T-helper 2 cell (primary cell): ENCODE results near the gene KSR1.
A peak's percentile ranks its signal among the peaks of the same experiment; 100 is the strongest.
"Not testable (repeated sequence)": the region's sequence is repeated elsewhere in the genome, so short reads cannot be mapped to it uniquely, and the experiment has no call there.

ENCODE experiments used
- DNase-seq, 5 experiments: peaks; one replicate each; pipeline versions ENCODE4 v3.0.0 to v3.0.0-alpha.2; 2012 to 2022

Gene KSR1

DNA sequence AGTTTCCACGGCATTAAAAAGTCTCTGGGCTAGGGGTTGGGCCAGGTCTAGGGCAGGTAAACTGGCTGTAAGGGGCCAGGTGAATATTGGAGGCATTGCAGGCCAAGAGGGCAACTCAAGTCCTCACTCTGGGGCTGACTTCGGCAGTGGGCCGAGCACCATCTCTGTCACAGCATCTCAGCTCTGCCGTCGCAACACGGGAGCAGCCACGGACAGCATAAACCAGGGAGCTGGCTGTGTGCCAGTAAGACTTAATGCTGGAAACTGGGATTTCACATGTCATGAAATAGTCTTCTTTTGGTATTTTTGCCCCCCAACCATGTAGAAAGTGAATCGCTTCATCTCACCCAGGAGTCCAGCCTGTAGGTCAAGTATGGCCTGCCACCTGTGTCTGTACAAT is 162.2 kb downstream of the KSR1 start:
- no peak for DNase-seq

DNA sequence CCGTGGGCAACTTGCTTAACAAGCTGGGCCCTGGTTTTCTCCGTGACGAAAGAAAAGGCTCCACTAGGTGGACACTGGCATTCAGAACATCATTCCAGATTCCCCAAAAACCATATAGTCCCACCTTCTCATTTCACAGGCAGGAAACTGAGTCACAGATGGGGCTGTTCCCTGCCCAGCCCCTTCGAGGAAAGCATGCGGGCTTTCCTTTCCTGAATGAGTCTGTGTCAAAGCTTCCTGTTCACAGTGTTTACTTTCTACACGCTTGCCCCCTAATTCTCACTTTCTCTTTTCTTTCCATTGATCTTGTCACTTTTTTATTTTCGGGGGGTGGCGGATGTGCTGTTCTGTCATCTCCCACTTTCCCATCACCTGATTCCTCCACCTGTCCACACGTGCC is 164.5 kb downstream of the KSR1 start:
- peak in 1 of 5 experiments; percentile 19 for DNase-seq

DNA sequence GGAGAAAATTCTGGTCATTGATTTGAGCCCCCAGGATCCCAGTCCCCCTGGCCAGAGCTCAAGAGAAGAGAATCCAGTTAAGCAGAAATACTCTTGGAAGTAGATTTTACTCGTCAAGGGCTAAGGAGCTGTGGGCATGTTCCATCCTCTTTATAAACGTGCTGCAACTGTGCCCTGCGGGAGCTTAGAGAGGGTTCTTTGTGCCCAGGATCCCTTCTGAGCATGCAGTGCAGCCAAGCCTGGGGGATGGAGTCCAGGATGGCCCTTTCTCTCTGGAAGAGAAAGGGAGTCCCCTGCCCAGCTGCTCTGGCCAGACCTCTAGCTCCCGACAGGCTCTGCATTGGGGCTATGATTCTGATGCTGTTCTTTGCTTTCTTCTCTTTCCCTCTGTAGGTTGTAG is 165.3 kb downstream of the KSR1 start:
- no peak for DNase-seq

DNA sequence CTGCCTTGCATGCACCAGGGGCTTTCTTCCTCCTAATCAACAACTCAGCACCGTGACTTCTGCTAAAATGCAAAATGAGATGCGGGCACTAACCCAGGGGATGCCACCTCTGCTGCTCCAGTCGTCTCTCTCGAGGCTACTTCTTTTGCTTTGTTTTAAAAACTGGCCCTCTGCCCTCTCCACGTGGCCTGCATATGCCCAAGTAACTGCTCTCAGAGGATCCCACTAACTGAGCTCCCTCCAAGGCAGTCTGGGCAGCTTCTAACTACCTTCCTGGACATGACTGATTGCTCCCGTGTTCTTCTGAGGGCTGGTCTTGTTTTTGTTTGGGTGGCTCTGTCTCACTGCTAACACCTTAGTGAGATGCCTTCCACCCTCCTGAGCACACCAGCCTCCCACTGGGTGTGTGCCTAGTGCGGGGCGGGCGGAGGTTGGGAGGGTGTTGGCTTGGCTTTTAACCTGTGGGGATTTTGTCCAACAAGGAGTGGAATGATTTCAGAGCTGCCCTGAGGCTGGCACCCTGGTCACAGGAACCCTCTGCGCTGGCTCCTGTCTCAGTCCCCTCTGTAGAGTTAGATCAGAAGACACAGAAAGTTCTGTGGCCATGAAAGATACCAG is 165.8 kb downstream of the KSR1 start:
- DNase-seq, result no peak

DNA sequence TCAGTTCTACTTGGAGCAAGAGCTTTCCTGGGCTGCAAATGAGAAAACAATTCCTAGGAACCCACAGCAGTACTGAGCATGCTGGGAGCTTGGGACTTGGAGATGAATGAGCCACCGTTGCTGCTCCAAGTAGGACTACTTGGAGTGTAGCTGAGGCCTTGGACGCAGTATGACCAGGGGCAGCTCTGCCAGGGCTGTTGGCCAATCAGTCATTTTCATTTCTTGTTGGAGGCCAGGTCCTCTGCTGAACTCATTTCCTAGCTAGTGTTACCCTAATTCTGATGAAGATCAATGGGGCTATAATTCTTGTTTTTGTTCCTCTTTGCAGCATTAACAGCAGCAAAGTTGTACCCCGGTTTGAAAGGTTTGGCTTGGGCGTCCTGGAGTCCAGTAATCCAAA is 166.7 kb downstream of the KSR1 start:
- no peak for DNase-seq

DNA sequence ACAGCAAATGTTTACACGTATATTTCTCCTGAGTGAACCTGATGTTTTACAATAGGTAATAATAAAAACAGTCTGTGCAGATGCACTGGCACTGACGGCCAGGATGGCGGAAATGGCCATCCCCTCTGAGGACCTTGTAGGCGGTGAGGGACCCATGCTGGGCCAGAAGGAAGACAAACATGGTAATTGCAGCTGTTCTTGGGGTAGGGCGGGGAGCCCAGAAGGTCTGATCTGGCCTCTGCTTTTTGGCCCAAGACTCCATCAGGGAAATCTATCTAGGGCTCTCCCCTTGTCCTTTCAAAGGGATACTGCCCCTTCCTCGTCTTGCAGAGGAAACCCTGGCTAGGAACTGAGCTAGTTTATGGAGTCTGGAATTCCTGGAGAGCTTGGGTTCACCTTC is 167.4 kb downstream of the KSR1 start:
- DNase-seq, result no peak

DNA sequence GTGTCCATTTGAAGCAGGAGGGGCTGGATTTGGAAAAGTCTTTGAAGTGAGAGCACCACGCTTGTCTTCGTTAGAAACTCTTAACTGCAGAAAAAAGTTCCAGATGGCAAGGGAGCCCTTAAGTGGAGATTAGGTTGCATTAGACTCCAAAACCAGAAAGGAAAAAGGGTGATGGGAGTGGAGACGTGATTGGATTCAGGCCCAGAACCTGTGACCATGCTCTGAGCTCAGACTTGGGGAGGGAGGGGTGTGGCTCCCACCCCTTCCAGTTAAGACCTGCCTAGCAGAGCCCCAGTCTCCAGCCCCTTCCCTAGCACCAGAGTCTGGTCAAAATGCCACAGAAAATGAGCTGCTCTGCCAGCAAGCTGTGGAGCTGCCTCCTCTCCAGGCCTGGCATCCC is 168.3 kb downstream of the KSR1 start:
- no peak for DNase-seq

DNA sequence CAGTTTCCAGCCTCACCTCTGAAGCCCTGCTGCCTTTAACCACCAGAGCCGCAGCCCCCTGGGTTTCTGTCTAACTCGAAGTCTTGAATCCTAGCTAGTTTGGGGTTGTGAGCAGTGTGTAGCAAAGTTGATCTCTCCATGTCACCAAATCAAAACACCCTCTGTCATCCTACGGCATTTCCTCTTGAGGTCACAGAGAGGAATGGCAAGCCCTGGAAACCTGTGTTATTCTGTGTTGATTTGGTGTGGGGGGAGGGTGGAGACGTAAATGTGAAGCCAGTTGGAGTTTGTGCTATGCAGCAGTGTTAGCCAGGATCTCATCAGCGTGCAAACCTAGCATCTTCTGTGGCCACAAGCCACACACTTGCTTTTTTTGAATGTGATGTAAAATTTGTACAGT is 169.6 kb downstream of the KSR1 start:
- DNase-seq, result no peak

DNA sequence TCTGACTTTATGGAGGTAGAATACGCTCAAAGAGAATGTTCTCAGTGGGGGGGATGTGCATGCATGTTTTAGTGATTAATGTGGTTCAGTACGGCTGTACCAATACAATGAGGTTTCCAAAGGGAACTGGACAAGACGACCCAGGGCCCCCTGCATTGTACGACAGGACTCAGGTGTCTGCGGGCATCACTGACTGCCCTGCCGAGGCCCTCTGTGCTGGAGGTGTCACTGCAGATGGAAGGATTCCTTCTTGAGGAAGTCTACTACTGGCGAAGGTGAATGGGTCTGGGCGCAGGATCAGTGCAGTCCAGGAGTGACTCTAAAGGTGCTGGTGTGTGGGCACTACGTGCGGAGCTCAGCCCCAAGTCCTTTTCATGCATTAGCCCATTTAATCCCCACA is 171.3 kb downstream of the KSR1 start:
- DNase-seq, result no peak

DNA sequence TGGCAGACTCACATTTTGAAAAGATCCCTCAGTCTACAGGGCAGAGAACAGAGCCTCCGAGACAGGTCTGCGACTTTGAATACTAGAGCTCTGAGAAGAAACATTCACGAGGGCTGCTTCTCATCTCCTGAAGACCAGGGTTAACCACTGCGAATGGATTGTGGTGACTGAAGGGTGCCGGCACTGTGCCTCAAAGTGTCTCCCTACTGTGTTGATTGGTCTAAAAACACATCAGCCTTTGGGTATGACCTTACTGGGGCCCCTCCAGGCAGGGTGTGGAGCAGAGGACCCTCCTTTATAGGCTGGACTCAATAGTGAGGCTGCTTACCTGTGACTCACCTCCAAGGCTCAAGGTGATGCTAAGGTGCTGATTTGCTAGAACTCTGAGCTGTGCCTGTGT is 172.1 kb downstream of the KSR1 start:
- peak in 1 of 5 experiments; percentile 65 for DNase-seq

DNA sequence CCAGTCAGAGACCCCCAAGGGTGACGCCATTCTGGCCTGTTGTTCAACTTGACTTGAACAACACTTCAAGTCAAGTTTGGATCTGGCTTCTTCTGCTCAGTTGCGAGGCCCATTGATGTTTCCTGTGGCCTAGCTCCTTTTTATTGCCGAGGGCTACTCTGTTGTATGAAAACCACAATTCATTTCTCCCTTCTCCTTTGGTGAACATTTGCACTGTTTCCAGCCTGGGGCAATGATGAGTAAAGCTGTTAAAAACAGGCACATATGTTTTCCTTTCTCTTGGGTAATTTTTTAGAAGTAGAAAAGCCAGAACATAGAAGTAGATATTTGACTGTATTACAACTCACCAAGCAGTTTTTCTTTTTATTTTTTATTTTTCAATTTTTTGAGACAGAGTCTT is 173.0 kb downstream of the KSR1 start:
- not testable (repeated sequence) for DNase-seq

DNA sequence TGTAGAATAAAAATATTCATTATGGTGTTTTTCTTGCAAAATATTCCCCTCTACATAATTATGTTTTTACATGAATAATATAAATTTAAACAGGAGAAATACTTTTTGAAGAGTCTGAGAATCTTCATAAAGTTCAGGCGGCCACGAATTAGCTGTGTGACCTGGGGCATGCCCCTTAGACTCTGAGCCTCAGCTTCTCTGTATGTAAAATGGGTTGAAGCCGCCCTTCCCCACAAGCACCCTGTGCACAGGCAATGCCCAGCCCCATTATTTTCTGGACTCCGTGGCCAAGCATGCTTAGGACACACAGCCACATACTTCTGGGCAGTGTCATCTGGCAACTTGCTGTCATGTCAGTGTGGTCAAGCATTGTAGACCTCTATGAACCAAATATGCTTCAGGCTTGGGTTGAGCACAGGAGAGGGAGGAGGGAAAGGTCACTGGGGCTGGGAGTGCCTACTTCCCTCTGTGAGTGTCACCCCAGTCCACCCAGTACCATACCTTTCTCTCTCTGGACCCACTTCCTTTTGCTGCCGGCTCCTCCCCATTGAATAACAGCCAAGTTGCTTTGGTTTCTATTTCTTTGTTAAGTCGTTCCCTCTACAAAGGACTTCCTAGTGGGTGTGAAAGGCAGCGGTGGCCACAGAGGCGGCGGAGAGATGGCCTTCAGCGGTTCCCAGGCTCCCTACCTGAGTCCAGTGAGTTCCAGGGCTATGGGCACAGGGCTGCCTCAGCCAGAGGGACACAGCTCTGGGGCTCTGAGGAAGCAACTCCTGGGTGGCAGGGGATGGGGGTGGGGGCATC is 174.6 kb downstream of the KSR1 start, which contains the start of gene LGALS9:
LGALS9 (plus strand) TSS at position 582 of the 804 bp plus-strand sequence; CDS start at position 660, 78 bp downstream.
- DNase-seq, result peak in 2 of 5 experiments; percentile 16 to 68

DNA sequence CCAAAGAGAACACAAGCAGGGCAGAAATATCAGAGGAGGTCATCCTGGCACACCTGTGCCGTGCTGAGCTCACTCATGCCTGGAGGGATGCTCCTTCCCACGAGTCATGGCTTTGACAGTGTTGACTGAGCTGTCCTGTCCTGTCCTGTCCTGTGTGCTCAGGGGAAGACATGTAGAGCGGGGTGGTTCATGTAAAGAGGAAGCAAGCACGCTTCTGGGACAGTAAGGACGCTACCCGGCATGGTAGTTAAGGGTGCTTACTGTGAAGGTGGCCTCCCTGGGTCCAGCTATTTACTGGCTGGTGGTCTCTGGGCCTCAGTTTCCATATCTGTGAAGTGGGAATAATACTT is 175.1 kb downstream of the KSR1 start:
- DNase-seq, result peak in 1 of 5 experiments; percentile 39

DNA sequence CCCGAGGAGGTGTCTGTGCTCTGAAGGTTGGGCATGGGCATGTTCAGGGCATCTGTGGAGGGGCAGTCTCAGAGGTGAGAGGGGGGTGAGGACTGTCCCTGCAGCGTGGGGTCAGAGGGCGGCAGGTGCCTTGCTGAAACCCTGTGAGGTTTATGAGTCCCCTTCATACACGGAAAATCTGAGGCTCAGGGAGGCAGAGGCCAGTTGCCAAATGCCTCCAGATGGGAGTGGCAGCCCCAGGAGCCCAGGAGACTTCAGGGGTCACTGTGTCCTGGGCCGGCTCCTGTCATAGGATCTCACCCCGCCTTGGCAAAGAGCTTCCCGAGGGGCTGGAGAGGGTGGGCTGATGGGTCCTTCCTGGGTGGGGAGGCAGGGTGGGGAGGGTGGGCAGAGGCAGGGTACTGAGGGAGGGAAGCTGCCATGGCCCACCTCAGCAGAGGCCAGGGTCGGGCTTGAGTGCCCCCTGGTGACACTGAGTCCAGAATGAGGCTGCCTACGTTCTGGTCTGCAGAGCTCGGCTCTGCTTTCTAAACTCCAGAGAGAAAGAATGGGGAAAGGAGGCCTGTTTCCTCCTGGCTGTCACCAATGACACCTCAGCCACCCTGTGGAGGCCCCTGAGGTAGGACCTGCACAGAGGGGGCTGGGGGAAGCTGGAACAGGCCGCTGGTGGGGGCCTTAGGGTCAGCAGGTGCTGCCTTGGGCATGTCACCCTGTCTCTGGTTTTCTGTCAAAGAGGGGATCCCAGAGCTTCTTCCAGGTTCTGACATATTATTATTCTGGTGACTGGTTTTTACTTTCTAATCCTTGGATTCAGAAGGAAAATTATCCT is 175.9 kb downstream of the KSR1 start:
- DNase-seq, result no peak

DNA sequence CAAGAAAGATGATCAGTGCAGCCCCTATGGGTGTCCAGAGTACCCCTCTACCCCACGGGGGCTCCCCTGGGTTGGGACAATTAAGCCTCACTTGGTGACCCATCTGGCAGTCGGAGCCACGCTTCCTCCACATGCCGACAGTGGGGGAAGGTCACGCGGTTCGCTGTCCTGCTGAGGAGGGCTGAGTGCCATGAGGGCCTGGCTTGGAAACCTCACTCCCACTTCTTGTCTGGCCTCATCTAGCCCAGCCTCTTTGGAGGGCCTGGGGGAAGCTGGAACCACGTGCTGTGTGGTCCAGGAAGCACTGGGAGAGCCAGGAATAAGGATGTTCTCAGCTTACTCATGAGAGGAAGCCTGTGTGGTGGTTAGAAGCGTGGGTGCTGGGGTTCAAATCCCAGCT is 176.5 kb downstream of the KSR1 start:
- DNase-seq, result not testable (repeated sequence)

DNA sequence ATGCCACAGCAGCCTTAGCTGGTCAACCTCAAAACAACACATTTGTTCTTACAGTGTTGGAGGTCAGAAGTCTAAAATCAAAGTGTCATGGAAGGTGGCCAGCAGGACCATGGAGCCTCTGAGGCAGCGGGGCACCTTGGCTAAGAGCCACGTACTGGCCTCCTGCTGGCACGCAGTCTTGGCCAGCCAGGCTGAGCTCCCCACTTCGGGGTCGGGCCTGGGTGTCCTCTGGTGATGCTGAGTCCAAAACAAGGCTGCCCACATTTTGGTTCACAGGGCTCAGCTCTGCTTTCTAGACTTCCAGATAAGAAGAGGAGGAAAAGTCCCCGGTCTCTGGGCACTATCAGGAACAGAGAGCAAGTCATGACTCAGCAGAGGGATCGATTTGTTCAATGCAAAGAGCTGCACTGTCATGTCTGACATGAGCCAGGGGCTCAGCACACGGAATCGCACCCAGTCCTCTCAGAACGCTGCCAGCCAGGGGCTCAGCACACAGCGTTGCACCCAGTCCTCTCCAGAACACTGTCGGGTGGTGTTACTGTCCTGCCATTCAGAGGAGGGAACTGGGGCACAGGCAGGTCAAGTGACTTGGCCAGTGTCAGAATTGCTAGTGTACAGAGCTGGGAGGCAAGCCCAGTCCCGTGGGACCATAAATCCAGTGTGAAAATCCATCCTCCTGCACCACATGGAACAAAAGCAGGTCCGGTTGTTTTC is 177.2 kb downstream of the KSR1 start:
- DNase-seq, result no peak

DNA sequence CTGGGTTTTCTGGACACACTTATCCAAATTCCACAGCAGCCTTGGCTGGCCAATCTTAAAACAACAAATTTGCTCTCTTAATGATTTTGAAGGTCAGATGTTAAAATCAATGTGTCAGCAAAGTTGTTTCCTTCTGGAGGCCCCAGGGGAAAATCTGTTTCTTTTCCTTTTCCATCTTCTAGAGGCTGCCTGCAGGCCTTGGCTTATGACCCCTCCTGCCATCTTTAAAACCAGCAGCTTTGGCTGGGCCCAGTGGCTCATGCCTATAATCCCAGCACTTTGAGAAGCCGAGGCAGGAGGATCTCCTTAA is 177.7 kb downstream of the KSR1 start:
- DNase-seq, result no peak

DNA sequence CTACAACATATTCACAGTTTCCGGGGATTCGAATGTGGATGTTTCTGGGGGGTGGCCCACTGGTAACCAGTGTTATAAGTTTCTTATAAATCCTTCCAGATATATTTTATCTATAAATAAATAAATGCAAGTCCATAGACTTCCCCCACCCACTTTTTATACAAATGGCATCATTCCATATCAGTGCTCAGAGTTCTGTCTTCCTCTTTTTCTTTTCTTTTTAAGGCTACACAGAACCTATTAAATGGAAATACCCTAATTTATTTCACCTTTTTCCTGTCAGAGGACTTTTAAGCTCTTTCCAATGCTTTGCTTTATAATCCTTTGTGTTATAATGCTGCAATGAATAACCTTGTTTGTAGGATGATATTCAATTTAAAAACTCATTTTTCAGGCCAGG is 178.5 kb downstream of the KSR1 start:
- DNase-seq, result no peak

DNA sequence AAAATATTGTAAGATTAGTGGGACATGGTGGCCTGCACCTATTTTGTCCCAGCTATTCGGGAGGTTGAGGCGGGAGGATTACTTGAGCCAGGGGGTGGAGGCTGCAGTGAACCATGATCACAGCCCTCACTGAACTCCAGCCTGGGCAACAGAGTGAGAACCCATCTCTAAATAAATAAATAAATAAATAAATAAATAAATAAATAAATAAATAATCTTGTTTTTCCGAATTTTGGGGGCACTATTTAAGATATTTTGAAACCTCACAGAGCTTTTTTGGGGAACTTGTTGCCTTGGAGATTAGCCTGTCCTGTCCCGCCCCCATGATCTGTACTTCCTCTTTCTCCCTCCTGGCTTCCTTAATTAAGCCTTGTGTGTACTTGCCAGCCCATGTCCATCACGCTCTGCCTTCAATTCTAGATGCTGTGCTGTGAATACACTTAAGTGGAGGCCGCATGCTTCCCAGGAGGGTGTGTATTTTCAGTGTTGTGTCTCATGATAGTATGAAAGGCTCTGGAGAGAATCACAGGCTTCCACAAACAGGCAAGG is 179.1 kb downstream of the KSR1 start:
- DNase-seq, result no peak

DNA sequence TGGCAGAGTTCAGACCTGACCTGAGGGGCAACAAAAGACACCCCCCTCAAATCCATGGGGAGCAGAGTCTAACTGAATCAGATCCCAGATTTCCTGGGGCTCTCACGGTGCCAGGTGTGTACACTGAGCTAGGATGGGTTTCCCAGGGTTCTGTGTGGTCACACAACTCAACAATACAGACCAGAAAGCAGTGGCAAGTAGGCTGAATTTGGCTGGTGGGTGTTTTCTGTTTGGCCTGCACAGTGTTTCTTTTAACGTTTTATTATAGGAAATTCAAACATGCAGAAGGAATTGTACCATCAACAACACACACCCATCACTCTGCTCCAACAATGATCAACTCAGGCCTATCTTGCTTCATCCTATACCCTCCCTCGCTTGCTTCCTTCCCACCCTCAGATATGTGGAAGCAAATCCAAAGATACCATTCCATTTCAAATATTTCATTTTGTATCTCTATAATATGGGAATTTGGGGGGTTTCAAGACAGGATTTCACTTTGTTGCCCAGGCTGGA is 179.8 kb downstream of the KSR1 start:
- DNase-seq, result not testable (repeated sequence)

DNA sequence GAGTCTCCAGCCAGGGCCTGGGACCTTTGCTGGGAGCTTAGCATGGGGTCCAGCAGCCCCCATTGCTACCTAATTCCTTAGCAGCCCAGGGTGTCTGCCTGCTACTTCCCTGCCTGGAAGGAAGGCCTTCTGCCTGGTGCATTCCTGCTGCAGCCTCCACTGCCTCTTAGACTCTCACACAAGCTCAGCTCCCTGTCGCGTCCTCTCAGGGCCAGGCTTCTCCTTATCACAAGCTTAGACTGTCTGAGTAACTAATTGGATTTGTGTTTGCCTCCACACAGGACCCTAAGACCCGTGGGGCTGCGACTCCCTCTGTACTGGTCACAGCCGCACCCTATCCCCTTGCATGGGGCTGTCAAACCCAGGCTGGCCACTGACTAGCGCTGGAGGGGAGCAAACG is 181.6 kb downstream of the KSR1 start:
- DNase-seq, result not testable (repeated sequence)

DNA sequence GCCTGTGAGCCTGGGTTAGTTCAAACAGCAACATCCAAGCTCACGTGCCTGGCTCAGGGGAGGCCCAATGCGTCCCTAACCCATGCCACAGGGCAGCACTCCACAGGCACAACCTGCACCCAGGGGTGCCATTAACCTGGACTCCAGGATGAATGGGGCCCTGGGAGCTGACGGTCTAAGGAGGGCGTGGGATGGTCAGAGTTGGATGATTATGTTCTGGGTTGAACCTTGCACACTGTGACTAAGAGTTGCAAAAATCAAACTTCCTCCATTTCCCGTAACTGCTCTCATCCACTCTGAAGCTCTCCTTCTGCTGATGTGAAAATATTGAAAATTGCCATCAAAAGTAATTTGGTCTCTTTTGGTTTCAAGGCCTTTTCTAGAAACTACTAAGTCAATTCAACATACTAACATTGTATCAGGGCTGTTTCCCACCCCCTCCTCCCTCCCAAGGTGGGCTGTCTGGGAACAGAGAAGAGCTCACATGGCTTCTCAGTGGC is 182.2 kb downstream of the KSR1 start:
- DNase-seq, result not testable (repeated sequence)
